NB4 (cell line): ENCODE measurements around the gene CMBL.

Source experiments
- MAX ChIP-seq: IDR thresholded peaks from 2 replicates; pipeline ENCODE4 v1.6.1; 2011; ENCODE audit warnings: low read depth, low read length
- MYC ChIP-seq: IDR thresholded peaks from 2 replicates; pipeline ENCODE4 v1.6.1; 2011; ENCODE audit warnings: low read depth, low read length
- POLR2A ChIP-seq: IDR thresholded peaks from 2 replicates; pipeline ENCODE4 v1.6.1; 2011; ENCODE audit warnings: mild to moderate bottlenecking; ENCODE audit not compliant: insufficient read length; ENCODE audit errors: extremely low read depth
- TF ChIP-seq, protein P1 (sequence below): IDR thresholded peaks from one replicate; pipeline ENCODE4 v1.5.1; 2012; ENCODE audit warnings: low read depth, low read length

DNA sequence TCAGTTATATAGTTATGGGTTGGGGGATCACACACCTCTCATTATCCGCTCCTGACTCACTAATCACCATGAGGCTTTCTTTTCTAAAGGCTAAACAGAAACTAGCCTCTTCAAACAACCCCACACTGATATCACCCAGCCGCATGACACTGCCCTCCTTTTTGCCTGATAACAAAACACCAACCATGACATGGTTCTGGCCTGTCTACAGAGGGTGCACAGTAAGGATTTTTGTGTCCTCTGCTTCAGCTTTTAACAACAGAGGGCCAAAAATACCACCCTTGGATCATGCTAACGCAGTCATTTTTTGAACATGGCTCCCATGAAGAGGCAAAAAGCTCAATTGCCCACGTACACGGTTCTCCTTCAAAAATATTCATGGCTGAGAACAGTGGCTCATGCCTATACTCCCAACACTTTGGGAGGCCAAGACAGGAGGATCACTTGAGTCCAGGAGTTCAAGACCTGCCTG, 4.0 kb downstream of the CMBL start:
- TF ChIP-seq, protein P1, sequence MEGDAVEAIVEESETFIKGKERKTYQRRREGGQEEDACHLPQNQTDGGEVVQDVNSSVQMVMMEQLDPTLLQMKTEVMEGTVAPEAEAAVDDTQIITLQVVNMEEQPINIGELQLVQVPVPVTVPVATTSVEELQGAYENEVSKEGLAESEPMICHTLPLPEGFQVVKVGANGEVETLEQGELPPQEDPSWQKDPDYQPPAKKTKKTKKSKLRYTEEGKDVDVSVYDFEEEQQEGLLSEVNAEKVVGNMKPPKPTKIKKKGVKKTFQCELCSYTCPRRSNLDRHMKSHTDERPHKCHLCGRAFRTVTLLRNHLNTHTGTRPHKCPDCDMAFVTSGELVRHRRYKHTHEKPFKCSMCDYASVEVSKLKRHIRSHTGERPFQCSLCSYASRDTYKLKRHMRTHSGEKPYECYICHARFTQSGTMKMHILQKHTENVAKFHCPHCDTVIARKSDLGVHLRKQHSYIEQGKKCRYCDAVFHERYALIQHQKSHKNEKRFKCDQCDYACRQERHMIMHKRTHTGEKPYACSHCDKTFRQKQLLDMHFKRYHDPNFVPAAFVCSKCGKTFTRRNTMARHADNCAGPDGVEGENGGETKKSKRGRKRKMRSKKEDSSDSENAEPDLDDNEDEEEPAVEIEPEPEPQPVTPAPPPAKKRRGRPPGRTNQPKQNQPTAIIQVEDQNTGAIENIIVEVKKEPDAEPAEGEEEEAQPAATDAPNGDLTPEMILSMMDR: no peak
- TF ChIP-seq POLR2A (no peak), MAX (no peak), MYC (no peak)
